GM06990 (cell line): ENCODE measurements around the gene TNNT1.

Experiments used
- DNase-seq: peaks from one replicate; pipeline ENCODE4 v3.0.0-alpha.2; 2011; ENCODE audit not compliant: insufficient read length; ENCODE audit errors: extremely low read depth
- H3K27me3 ChIP-seq: replicated peaks from 2 replicates; pipeline ENCODE4 v1.6.0; 2011; ENCODE audit warnings: low read length; ENCODE audit not compliant: control insufficient read depth, insufficient read depth
- H3K36me3 ChIP-seq: 2 replicates; pipeline ENCODE4 v1.5.1; 2011; ENCODE audit warnings: low read length; ENCODE audit not compliant: control insufficient read depth, insufficient read depth
- H3K4me3 ChIP-seq: replicated peaks from 2 replicates; pipeline ENCODE4 v1.5.1; 2011; ENCODE audit warnings: low read depth, mild to moderate bottlenecking, control low read depth, low read length
- TF ChIP-seq, protein P1 (sequence below): IDR thresholded peaks from 2 replicates; pipeline ENCODE4 v1.5.1; 2011; ENCODE audit warnings: low read length, control low read depth, mild to moderate bottlenecking, inconsistent platforms; ENCODE audit not compliant: insufficient read depth, poor library complexity, severe bottlenecking

Gene TNNT1, protein sequence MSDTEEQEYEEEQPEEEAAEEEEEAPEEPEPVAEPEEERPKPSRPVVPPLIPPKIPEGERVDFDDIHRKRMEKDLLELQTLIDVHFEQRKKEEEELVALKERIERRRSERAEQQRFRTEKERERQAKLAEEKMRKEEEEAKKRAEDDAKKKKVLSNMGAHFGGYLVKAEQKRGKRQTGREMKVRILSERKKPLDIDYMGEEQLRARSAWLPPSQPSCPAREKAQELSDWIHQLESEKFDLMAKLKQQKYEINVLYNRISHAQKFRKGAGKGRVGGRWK

DNA sequence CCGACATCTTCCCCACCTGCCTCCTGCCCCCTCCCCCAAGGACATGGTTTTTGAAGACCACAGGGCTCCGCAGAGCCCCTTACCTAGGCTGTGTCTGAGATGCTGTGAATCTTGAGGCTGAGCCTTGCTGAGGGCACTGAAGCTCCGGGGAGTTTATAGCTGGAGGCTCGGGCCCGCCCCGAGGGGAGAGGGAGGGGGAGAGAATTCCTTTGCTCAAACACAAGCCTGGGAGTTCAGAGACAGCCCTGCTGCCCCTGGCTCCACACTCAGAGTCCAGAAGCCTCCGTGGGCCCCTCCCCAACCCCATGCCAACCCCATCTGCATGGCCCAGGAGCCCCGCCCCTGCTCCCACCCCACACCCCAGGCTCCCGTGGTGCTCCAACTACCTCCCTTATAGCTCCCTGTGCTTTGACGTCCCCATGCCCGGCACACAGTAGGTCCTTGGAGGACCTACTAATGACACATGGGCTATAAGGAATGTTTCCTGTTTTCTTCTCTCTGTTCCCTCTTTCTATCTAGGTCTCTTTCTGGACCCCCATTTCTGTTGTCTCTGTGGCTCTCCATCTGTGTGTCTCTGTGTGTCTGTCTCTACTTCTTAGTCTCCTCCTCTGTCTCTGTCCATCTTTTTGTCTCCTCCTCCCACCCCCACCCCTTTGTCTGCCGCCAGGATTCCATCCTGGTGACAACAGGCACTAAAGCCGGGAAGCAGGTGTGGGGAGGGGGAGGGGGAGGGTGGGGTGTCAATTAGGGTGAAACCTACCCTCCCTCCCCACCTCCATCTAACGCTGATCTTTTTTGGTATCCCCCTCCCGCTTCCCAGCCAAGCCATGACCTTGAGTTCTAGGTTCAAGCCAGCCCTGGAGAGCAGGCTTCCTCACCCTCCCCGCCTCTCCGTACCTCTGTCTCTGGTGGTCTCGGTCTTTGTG, at the start of gene TNNT1:
Gene TNNT1 (minus strand): TSS at position 129 of the 926 bp plus-strand sequence. CDS start 2,049 bp downstream, outside the sequence.
- no peaks in the 10 kb centered on the region for H3K27me3 ChIP-seq
- DNase-seq = no peak
- H3K4me3 ChIP-seq = no peak within 1 kb of the TSS
- TF ChIP-seq, protein P1, sequence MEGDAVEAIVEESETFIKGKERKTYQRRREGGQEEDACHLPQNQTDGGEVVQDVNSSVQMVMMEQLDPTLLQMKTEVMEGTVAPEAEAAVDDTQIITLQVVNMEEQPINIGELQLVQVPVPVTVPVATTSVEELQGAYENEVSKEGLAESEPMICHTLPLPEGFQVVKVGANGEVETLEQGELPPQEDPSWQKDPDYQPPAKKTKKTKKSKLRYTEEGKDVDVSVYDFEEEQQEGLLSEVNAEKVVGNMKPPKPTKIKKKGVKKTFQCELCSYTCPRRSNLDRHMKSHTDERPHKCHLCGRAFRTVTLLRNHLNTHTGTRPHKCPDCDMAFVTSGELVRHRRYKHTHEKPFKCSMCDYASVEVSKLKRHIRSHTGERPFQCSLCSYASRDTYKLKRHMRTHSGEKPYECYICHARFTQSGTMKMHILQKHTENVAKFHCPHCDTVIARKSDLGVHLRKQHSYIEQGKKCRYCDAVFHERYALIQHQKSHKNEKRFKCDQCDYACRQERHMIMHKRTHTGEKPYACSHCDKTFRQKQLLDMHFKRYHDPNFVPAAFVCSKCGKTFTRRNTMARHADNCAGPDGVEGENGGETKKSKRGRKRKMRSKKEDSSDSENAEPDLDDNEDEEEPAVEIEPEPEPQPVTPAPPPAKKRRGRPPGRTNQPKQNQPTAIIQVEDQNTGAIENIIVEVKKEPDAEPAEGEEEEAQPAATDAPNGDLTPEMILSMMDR = no peak
- H3K36me3 ChIP-seq = no peaks in the 10 kb centered on the region

DNA sequence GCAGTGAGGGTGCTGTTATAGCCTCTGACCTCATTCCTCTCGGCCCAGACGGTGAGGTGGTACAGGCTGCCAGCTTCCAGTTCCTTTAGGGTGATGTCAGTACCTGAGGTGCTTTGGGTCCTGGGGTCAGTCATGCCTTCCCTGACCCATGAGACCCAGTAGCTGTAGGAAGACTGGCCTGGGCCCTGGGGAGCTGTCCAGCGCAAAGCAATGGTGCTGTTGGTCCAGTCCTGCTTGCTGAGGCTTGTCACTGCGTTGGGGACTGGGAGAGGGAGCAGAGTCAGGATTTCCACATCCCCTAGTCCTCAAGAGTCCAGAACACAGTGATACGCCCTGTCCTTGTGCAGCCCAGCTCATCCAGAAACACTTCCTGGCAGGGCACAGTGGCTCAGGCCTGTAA, 49.6 kb upstream of the TNNT1 start:
- Histone ChIP-seq H3K27me3 (no peaks in the 10 kb centered on the region), H3K36me3 (no peaks in the 10 kb centered on the region), H3K4me3 (no peak overlapping the region)
- TF ChIP-seq, protein P1 = no peak
- no peak for DNase-seq

- no peak overlapping the region for H3K4me3 ChIP-seq
- TF ChIP-seq, protein P1 = no peak
- H3K36me3 ChIP-seq = no peaks in the 10 kb centered on the region
- no peaks in the 10 kb centered on the region for H3K27me3 ChIP-seq
- DNase-seq = no peak
Measured at GRCh38 chr19:55197528-55197927, 48.5 kb upstream of the TNNT1 start.

- no peaks in the 10 kb centered on the region for H3K27me3 ChIP-seq
- no peak for DNase-seq
- H3K4me3 ChIP-seq = no peak overlapping the region
- no peaks in the 10 kb centered on the region for H3K36me3 ChIP-seq
- TF ChIP-seq, protein P1 = no peak
Measured at GRCh38 chr19:55196803-55197202, 47.8 kb upstream of the TNNT1 start.

DNA sequence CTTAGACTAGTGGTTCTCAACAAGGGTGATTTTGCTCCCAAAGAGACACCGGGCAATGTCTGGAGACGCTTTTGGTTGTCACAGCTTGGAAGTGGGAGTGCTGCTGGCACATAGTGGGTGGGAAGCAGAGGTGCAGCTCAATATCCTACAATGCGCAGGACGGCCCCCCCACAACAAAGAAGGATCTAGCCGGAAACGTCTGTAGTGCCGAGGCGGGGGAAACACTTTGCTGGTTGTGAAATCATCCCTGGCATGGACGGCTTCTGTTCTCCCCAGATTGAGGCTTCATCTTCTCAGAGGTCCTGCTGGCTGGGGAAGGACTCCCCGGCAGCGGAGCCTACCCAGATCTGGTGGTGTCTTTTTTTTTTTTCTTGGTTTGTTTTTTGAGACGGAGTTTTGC, 44.5 kb upstream of the TNNT1 start:
- no peaks in the 10 kb centered on the region for H3K27me3 ChIP-seq
- no peak for DNase-seq
- TF ChIP-seq, protein P1 = no peak
- H3K36me3 ChIP-seq = no peaks in the 10 kb centered on the region
- H3K4me3 ChIP-seq = no peak overlapping the region
